NCI-H1694 treated with DMSO at 0.1 percent for 48 hours (cell line): ENCODE measurements around the gene PCP4L1.
A peak's percentile ranks its signal among the peaks of the same experiment; 100 is the strongest.
"Not testable (repeated sequence)": the region's sequence is repeated elsewhere in the genome, so short reads cannot be mapped to it uniquely, and the experiment has no call there.

Source experiments
- DNase-seq: peaks from one replicate; lab custom pipeline; 2025; lab: John Stamatoyannopoulos, UW

Gene PCP4L1

GRCh38 chr1:161258439-161259344, at the start of gene PCP4L1:
Gene PCP4L1 (plus strand): TSS chr1:161258745. CDS start chr1:161258975, 230 bp downstream.
- DNase-seq: peak; percentile 35

- peak; percentile 45 for DNase-seq
These were observed 48.6 kb upstream of the PCP4L1 start for GRCh38 chr1:161209790-161210409.

- no peak for DNase-seq
These were observed 44.2 kb upstream of the PCP4L1 start for GRCh38 chr1:161214369-161214768.

GRCh38 chr1:161215076-161215475, 43.5 kb upstream of the PCP4L1 start, which contains the start of gene FCER1G:
Gene FCER1G (plus strand): TSS chr1:161215295. CDS start chr1:161215322, 27 bp downstream.
- no peak for DNase-seq

- DNase-seq: no peak
These were observed 41.4 kb upstream of the PCP4L1 start for GRCh38 chr1:161216945-161217712.

- no peak for DNase-seq
These were observed 40.7 kb upstream of the PCP4L1 start for GRCh38 chr1:161217831-161218230.

GRCh38 chr1:161218301-161219077, 40.1 kb upstream of the PCP4L1 start:
- DNase-seq: no peak

GRCh38 chr1:161219078-161219892, 39.3 kb upstream of the PCP4L1 start:
- DNase-seq: no peak

- no peak for DNase-seq
These were observed 38.5 kb upstream of the PCP4L1 start for GRCh38 chr1:161220002-161220401.

- no peak for DNase-seq
These were observed 36.1 kb upstream of the PCP4L1 start for GRCh38 chr1:161222175-161223019.

- DNase-seq: no peak
These were observed 34.5 kb upstream of the PCP4L1 start for GRCh38 chr1:161223805-161224694.

GRCh38 chr1:161224695-161225087, 33.9 kb upstream of the PCP4L1 start:
- DNase-seq: not testable (repeated sequence)

GRCh38 chr1:161225178-161225533, 33.4 kb upstream of the PCP4L1 start:
- no peak for DNase-seq

GRCh38 chr1:161225534-161226319, 32.8 kb upstream of the PCP4L1 start, which contains the start of gene TOMM40L:
Gene TOMM40L (plus strand): TSS chr1:161226060. CDS start chr1:161226490, 430 bp downstream.
- DNase-seq: peak; percentile 98

- peak; percentile 38 for DNase-seq
These were observed 32.2 kb upstream of the PCP4L1 start for GRCh38 chr1:161226320-161226711.

GRCh38 chr1:161226759-161227158, 31.8 kb upstream of the PCP4L1 start:
- no peak for DNase-seq

GRCh38 chr1:161227196-161227871, 31.2 kb upstream of the PCP4L1 start:
- peak; percentile 85 for DNase-seq
